HG03039 (cell line): ENCODE data around the gene PGLYRP3.

Experiments
- ATAC-seq: cut with Tn5 transposase; IDR thresholded peaks from one replicate; pipeline ENCODE4 v1.9.1; 2021; ENCODE audit warnings: mild to moderate bottlenecking, moderate library complexity; ENCODE audit not compliant: unreplicated experiment

PGLYRP3 gene

DNA sequence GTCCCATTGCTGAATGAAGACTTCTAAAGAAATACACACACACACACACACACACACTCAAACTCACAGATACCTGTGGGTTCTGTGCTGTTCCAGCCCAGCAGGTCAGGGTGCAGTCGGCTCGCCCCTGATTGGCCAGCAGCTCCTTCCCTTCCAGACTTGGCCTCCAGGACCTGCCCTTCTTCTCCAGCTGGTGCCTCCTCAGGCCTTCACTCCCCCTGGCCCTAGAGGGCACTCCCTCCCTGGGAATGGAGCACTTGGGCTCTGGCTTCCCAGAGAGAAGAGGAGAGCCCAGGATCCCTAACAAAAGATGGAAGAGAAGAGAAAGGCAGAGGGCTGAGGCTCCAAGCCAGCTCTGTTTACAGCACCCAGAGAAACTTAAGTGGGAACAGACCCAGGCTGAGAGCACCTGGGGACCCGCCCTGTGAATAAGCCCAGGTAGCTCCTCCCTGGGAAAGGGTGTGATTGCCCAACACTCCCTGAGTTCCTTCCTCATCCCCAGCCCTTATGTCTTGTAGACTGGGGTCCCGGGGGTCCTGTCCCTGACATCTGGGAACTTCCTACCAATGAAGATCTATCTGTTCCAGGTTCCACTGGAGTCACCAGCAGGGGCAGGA is at the start of gene PGLYRP3:
Gene PGLYRP3 (minus strand): TSS at position 383 of the 617 bp plus-strand sequence. CDS start 2,287 bp downstream, outside the sequence.
- ATAC-seq, result no peak

DNA sequence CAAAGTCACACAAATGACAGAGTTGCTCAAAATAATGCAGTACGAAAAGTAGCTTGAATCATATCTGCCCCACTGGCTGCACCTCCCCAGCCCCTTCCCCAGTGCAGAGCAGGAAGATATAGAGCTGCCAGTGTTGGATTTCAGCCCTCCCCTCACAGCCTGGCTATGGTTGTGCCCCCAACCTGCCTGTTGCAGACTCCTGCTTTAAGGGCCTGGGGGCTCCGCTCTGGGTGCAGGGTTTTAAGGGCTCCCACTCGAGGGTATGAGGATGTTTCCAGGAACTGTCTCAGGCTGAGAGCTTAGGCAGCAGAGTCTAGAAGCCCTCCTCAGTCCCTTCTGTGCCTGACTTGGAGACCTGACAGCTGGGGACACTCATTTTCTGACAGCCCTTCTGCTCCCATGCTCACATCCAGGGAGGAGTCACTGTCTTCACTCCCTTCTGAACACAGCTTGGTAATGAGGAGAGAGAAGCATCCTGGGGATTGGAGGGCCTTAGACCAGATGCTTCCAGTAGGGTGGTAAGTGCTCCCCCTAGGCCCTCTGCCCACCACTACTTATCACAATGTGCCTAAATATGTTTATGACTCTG is 49.5 kb upstream of the PGLYRP3 start:
- ATAC-seq, result no peak

GRCh38 chr1:153361480-153362109 is 48.8 kb upstream of the PGLYRP3 start:
- no peak for ATAC-seq

DNA sequence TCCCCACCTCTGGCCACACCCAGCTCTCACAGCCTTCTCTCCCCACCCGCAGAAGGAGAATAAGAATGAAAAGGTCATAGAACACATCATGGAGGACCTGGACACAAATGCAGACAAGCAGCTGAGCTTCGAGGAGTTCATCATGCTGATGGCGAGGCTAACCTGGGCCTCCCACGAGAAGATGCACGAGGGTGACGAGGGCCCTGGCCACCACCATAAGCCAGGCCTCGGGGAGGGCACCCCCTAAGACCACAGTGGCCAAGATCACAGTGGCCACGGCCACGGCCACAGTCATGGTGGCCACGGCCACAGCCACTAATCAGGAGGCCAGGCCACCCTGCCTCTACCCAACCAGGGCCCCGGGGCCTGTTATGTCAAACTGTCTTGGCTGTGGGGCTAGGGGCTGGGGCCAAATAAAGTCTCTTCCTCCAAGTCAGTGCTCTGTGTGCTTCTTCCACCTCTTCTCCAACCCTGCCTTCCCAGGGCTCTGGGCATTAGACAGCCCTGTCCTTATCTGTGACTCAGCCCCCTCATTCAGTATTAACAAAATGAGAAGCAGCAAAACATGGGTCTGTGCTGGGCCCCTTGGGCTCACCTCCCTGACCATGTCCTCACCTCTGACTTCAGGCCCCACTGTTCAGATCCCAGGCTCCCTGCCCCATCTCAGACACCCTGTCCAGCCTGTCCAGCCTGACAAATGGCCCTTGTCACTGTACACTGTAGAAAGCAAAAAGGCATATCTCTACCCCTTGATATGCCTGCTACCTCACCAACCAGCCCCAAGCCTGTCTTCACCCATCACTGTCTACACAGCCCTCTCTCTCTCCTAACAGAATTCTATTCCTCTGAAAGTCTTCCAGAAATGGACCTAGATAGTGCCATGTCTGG is 48.1 kb upstream of the PGLYRP3 start:
- ATAC-seq, result no peak

DNA sequence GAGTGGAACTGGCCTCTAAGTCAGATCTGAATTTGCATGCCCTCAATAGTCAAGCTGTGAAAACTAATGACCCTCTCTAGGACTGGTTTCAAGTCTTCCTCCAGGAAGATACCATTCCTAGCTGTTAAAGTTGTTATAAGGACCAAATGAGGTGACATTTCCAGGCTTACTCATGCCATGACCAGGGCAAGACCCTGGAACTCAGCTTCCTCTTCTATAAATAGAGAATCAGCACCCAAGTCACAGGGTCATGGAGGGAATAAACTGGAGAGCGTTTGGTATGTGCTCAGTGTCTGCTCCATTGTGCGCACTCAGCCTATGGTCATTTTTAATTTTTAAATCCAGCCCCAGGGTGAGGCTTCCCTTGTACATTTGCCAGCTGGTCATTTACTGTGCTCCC is 47.4 kb upstream of the PGLYRP3 start:
- no peak for ATAC-seq

GRCh38 chr1:153359241-153359640 is 46.5 kb upstream of the PGLYRP3 start:
- ATAC-seq, result no peak

- no peak for ATAC-seq
Measured at GRCh38 chr1:153358691-153358975, 45.9 kb upstream of the PGLYRP3 start.

GRCh38 chr1:153357853-153358690 is 45.3 kb upstream of the PGLYRP3 start, which contains the start of gene S100A9:
TSS of gene S100A9 (plus strand) at chr1:153357854. CDS start at chr1:153358284, 430 bp downstream.
- ATAC-seq, result no peak

DNA sequence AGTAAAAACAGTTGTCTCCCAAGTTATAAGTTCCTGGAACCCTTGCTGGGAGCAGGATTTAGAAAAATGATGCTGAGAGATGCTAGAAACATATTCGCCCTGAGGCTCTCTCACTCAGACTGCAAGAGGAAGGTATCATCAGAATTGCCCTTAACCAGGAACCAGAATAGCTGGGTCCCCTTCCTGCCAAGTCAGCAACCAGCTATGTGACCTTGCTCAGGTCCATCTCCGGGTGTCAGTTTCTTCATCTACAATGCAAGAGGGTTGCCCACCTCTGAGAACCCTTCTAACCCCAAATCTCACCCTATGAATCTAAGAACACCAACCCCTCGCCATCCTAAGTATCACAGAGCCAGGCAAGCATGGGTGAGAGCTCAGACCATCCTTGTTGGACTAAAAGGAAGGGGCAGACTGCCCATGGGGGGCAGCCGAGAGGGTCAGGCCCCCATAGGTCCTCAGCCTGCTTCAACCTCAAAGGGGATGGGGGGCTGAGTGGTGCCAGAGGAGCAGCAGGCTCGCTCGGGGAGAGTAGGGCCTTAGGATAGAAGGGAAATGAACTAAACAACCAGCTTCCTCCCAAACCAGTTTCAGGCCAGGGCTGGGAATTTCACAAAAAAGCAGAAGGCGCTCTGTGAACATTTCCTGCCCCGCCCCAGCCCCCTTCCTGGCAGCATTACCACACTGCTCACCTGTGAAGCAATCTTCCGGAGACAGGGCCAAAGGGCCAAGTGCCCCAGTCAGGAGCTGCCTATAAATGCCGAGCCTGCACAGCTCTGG is 44.5 kb upstream of the PGLYRP3 start:
- ATAC-seq, result no peak

DNA sequence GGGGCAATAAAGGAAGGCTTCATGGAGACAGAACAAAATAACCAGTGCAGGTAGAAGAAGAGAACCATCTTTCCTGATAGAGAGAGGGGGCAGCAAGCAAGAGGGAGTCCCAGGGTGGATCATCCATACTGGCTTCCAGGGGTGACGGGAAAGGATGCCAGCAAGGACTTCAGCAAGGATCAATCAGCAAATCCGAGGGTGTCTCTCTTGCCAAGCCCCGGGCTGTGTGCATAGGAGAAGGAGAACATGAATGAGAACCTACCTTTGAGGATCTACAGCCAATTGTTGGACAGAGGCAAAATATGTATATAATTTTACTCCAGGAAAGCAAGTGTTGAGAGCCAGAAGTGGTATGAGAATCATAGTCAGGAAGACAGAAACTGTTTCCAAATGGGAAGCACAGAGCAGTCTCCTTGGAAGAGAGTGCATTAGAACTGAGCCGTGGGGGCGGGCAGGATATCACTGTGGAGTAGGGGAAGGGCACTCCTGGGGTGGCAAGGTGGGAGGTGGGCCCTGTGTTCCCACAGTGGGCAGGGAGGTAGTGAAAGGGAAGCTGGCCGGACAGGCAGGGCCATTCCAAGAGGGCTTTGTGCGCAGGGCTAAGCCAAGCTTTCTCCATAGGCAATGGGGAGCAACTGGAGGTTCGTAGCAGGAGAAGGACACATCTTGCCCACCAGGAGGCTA is 43.8 kb upstream of the PGLYRP3 start:
- ATAC-seq, result no peak

- ATAC-seq, result no peak
Measured at GRCh38 chr1:153355445-153356071, 42.8 kb upstream of the PGLYRP3 start.

GRCh38 chr1:153354515-153355193 is 41.9 kb upstream of the PGLYRP3 start:
- ATAC-seq, result no peak

DNA sequence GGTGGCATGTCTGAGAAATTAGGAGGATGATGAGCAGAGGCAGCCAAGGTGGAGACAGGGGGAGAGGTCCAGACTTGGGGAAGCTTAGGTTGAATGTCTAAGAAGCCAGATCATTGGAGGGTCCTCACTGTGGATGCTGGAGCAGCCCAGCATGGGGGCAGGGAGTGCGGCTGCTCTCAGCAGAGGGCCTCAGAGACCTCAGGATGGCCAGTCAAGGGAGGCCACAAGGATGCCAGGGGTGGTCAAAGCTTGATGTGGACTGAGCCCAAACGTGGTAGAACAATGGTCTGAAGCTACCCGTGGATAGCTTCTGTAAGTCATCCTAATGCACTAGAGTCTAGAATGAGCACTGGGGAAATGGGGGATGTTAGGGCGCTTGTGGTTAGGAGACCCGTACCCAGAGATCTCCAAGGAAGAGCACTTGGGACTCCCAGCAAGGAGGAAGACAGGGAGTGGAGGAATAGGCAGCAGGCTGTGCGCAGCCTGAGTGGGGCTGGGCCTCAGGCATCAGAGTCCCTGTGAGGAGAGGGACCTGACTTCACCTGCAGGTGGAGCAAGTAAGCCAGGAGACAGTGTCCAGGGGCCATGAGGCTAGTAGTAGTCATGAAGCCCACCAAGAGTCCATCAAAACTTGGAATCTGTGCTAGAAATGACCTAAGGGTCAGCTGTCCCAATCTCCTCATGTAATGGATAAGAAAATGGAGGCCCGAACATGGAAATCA is 40.6 kb upstream of the PGLYRP3 start:
- ATAC-seq, result no peak

DNA sequence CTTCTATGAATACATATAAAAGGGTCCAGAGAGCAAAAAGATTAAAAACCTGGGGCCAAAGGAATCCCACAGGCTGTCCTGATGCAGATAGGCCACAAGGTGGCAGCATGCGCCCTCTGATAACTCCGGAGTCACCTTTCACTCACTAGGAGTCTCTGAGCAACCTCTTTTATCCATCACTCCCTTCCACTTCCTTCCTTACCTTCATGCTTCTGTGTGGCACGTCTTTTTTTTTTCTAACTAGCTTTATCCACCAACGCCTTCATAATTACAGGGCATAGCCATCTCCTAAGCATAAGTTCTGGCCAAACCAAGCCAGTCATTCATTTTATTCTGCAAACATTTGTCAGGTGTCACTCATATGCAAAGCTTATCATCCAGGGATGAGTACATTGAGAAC is 39.8 kb upstream of the PGLYRP3 start:
- ATAC-seq, result no peak

GRCh38 chr1:153350321-153350957 is 37.7 kb upstream of the PGLYRP3 start:
- no peak for ATAC-seq

DNA sequence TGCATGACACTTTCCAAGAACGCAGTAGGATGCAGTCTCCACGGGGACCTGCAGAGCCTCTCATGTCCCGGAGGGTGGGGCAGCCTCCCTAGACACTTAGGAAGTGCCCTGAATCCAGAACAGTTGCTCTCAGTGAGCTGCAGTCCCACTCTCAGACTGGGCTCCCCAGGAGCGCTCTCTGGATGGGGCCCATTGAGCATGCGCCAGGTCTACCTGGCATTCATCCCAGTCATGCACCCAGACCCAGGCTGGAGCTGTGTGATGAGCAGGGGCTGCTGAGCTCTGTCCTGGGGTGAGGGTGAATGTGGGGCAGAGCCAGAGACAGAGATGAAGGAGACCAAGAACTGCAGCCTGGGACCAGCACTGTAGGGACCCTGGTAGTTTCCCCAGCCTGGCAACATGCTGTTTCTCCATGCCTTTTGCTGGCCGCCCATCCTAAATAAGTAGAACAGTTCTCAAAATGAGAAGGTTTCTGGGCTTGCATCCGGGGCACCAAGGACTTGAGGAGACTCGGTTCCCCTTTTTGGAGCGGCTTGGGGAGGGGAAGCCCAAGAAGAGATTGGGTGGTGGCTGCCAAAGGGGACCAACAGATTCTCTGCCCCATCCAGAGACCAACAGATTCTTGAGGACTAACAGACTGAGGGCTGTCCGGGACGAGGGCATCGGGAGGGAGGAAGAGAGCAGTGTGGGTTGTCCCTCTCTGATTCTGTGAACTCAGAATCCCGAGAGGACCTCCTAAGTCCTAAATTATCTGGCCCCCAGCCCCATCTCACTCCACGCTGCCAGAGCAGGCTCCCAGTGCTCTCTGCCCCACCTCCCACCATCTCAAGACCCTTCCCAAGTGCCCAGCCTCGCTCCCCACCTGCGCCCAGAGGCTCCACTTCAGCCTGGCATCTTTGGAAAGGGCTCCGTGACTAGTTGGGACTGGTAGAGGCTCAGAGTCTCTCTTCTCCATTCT is 36.9 kb upstream of the PGLYRP3 start:
- ATAC-seq, result no peak
